ENCODE results near the gene HK1.
"Not testable (repeated sequence)": the region's sequence is repeated elsewhere in the genome, so short reads cannot be mapped to it uniquely, and the experiment has no call there.

The HK1 gene

DNA sequence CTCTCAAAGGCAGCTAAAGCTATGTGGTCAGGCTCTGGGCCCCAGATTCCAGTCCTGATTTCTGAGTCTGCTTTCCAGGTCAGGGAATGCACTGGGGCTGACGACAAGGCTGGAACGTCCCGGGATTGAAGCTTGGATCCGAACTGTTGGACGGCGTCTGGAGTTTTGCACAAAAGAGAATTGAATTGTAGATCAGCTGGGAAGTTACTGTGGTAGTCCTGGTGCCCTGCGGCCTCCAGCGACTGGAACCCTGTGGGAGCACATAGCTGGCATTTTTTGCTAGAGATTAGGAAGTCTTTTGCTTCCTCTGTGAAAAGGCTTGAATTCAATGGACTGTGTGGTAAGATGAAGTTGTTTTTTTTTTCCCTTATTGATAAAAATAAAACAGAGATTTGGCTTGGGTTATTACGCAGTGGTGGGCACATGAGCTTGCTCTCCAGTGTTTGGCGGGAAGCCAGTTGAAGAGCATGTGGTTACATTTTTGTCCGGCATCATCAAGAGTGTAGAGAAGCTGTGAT is at the start of gene HK1:
Gene HK1, plus strand, starts transcription at position 51 of the 518 bp plus-strand sequence.
- DNase-seq: no peak

DNA sequence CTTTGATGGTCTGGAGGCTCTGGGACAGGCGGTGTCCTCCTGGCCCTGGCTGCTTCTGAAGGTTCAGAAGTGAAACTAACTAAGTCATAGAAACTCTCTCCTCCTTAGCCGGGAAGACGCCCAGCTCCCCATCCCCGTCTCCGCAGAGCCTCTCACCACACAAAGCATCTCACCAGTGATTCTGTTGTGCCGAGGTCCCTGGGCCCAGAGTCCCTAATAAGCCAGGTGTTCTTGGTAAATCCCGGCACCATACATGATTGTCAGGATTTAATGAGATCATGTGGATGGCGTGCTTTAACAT is 48.7 kb upstream of the HK1 start:
- no peak for DNase-seq

DNA sequence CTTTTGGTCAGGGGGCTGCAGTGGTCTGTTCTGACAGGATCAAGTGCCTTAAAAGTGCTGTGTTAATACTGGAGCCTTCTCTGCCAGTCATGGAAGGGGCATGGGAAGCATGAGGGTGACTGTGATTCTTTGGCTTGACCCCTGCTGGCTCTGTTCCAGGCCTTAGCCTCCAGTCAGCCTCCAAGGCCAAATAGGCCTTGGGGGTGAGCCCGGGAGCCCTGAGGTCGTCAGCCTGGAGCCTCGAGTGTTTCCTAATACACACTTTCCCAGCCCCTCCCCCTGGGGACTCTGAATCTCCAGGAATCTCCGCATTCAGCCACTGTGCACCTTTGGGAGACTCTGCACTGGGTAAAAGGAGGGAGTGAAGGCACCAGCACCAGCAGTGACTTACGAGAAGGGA is 48.2 kb upstream of the HK1 start:
- DNase-seq: no peak

DNA sequence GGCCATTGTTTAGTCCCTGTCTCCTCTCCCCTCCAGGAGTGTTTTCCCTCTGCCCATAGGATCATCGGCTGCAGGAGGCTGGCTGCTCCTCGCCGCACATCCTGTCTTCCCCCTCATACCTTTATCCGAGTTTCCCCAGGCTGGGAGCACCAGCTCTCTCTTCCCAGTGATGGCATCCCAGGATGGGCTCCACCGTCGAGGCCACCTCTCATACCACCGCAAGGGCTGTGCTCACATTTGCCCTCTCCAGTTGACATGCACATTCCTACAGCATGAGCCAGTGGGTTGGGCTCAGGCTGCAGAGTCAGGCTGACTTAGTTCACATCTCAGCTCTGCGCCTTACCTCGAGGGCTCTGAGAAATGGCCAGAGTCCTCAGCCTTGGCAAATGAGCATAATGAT is 46.0 kb upstream of the HK1 start:
- DNase-seq: no peak

DNA sequence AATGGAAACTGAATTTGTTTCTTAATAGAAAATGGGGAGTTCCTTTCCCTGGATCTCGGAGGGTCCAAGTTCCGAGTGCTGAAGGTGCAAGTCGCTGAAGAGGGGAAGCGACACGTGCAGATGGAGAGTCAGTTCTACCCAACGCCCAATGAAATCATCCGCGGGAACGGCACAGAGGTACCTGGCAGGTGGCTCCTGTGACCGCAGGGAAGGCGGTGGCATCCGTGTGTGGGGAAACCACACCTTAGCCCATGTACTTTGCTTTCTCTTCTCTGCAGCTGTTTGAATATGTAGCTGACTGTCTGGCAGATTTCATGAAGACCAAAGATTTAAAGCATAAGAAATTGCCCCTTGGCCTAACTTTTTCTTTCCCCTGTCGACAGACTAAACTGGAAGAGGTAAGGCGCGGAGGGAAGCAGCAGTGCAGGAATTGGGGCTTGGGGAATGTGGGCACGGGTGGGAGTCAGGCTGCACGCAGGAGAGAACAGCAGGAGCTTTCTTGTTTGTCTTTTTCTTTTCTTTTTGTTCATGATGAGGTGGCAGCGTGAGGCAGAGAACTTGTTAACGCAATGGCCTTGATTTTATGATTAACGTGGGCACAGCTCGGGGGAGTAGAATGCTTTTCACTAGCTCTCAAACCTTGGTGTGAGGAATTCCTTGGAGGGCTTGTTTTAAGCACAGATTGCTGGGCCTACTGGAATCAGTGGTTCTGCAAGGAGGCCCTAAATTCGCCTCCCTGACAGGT is 45.4 kb upstream of the HK1 start:
- no peak for DNase-seq

DNA sequence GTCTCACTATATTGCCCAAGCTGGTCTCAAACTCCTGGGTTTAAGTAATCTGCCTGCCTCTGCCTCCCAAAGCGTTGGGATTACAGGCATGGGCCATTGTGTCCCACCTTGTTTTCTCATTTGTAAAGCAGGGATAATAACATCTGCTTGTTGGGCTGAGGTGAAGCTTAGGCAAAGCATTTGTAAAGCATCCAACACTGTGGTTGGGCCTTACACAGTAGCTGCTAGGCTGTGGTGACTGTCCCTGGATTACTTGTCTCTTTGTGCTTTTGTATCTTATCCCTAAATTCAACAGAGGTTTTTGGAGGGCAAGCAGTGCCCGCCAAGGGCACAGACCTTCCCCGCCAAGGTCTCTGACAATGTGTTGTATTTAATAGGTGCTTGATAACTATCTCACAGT is 43.8 kb upstream of the HK1 start:
- no peak for DNase-seq

DNA sequence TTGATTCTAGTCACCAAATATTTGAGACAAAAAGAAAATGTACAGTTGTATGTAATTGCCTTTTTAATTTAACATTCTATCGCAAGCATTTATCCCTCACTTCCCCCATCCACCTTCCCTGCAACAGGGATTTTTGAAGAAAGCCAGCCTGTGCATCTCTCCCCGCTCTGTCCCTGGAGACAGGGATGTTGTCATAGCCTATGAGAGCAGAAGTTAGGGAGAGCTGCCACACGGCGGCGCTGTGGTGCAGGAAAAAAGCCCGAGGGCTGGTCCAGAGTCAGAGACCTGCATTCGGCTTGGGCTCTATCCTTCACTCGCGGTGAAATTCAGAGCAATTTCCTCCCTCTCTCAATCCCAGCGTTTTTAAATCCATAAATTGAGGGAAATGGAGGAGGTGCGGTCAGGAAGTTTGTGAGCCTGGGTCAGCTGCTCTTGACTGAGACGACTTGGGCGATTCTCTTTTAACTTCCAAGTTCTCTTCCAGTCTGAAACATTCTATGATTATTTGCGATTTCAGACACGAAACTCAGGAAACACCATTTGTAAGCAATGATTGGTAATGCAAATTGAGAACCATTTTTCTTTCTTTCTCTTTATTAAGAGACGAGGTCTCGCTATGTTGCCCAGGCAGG is 40.7 kb upstream of the HK1 start:
- DNase-seq: peak; percentile 92 to 93

DNA sequence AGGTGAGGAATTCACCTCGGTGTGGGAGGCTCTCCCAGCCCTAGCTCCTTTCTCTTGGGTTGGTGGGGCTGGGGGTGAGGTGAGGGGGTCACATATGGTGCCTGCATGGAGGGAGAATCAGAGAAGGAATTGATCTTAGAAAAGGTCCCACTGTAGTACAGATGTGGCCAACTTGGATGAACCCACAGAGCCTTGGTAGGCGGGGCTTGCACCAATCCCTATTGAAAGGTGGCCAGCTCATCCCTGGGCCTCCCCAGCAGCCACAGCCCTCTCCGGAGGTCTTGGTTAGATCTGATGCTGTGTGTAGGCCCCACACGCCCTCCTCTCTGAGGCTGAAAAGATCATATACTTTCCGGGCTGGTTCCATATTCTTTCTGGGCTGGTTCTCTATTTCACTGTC is 39.2 kb upstream of the HK1 start:
- DNase-seq: no peak

DNA sequence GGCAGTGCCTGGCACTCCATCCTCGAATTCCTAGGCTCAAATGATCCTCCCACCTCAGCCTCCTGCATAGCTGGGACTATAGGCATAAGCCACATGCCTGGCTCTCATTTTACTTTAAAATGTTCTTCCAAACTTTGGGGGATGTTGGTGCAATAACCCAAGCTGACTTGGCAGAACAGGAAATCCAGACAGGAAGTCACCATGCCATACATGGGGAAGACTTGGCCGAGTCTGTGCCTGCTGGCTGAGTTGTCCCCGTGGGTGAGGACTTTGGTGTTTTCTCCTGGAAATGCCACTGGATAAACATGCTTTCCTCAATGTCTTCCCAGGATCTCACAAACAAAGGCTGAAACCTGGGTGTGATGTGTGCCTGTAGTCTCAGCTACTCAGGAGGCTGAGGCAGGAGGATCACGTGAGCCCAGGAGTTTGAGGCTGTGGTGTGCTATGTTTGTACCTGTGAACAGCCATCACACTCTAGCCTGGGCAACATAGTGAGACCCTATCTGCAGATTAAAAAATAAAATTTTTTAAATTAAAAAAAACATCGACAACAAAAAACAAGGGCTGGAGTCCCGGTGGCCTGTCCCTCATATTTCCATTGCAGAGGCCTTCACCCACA is 38.4 kb upstream of the HK1 start:
- DNase-seq: no peak

DNA sequence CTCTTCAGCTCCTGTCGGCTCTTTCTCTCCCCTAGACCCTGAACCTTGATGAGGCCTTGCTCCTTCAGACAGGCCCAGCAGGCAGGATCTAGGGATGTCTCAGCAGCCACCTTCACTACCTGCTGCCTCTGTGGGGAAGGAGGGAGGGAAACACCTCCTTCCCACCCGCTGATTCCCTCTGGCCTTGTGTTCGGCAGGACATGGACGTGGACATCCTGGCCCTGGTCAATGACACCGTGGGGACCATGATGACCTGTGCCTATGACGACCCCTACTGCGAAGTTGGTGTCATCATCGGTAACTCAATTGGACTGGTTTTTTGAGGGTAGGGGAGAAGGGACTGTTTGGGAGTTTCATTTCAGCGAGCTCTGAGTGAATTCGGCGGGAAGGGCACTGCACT is 37.8 kb upstream of the HK1 start:
- DNase-seq: no peak

DNA sequence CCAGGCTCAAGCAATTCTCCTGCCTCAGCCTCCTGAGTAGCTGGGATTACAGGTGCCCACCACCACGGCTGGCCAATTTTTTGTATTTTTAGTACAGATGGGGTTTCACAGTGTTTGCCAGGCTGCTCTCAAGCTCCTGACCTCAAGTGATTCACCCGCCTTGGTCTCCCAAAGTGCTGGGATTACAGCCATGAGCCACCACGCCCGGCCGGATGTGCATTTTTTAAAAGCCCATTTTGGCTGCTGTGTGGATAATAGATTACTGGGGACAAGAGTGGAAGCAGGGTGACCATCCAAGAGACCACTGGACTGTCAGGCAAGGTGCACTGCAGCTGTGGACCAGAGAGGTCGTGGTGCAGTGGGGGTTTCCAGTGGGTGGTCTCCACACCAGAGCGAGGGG is 36.7 kb upstream of the HK1 start:
- no peak for DNase-seq

DNA sequence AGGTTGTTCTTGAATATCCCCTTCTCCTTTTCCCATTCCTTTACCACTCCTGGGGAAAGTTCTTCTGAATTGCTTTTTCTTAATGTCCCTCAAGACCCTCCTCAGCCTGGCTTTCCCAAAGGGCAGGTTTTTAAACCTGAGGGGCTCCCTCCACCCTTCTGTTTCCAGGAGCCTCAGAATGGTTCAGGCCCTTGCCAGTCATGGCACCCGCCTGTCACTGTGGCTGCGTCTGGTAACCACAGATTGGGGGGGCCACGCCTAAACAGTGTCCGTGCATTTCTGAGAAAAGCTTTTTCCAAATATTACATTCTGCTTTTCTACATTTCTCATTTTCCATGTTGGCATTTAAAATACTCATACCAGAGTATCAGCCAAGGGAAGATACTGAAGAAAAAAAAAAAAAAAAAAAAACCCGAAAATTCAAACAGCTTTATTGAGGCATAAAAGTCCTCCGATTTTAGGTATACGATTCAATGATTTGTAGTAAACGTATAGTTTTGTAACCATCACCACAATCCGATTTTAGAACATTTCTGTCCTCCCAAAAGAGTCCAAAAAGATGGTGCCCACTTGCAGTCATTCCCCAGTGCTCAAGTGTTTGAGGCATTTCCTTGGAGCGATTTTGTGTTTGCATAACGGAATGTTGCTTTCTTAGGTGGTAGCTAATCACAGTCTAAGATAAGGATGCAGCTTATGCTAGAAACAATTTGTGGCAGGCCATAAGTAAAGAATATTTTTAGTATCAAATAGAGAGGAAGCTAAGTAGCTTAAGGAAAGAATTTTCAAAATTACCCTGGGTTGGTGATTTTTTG is 36.0 kb upstream of the HK1 start:
- no peak for DNase-seq

DNA sequence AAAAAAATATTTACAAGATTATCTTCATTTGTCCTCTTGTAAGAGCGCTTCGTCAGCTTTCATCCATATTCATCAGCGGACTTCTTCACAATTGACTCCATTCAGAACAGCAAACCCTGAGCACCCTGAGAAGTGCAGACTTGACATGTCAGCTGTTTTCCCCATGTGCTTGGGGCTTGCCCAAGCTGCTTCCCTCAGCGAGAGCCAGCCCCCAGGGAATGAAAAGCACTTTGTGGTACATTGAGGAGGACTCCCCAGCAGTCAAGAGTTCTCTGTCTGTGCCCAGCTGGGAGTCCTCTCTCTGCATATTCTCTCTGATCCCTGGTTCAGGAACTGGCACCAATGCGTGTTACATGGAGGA is 35.5 kb upstream of the HK1 start:
- no peak for DNase-seq

DNA sequence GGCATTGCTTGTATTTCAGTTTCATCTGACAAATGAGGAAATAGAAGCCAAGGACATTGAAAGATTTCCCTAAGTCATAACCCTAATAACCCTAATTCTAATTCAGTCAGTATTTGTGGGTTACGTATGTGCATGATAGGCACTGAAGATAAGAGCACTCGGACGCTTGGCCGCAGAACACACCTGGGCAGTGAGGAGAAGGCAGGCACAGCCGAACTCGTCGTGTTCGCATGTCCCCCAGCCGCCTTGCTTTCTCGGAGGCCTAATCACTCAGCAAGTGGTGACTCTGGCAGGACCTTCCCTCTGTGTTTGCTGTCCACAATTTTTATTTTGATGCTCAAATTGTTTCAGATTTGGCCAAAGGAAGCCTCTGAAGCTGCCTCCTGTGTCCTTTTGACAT is 34.5 kb upstream of the HK1 start:
- DNase-seq: no peak

DNA sequence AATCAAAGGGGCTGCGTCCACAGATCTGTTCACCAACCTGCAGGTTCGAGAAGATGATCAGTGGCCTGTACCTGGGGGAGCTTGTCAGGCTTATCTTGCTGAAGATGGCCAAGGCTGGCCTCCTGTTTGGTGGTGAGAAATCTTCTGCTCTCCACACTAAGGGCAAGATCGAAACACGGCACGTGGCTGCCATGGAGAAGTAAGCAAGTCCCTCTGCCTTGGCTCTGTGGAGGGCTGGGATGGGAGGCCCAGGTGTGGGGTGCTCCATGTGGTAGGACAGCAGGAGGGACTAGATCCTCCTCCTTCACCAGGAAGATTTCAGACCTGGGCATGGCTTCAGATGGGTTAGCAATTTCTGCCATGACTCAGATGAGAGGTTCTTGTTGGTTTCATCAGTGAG is 32.3 kb upstream of the HK1 start:
- DNase-seq: no peak

DNA sequence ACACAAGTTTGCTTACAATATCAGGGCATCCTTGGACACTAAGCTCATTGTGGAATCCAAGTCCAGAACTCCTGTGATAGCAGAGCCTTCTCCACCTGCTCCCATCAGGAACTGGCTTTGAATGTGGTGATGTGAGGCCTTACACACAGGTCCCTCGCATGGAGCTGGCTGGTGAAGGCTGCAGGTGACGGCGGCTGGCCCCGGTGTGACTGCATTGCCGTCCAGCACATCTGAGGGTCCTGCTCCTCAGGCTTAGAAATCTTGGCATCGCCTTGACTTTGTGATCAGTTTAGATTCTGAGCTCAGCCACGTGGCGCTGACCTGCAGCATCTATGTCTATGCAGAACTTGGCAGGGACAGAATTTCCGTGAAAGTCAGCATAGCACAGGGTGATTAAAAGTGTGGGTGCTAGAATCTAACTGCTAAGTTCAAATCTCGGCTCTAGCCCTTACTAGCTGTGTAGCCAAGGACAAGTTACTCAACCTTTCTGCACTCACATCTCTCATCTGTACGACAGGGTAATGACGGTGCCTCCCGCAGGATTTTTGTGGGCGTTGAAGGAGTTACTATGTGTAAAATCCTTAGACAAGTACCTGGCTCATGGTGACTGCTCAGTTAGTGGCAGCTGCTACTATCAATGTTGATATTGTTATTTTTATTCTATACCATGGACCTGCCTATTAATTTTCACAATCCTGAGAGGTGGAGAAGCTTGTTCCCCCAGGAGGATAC is 31.5 kb upstream of the HK1 start:
- no peak for DNase-seq

DNA sequence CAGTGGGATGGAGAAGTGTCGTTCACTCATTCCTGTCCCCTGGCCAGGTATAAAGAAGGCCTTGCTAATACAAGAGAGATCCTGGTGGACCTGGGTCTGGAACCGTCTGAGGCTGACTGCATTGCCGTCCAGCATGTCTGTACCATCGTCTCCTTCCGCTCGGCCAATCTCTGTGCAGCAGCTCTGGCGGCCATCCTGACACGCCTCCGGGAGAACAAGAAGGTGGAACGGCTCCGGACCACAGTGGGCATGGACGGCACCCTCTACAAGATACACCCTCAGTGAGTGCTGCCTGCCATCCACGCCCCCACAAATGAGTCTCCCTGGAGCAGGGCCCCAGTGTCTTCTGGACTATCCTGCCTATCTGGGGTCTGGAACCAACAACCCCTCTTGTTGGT is 31.0 kb upstream of the HK1 start:
- DNase-seq: no peak

DNA sequence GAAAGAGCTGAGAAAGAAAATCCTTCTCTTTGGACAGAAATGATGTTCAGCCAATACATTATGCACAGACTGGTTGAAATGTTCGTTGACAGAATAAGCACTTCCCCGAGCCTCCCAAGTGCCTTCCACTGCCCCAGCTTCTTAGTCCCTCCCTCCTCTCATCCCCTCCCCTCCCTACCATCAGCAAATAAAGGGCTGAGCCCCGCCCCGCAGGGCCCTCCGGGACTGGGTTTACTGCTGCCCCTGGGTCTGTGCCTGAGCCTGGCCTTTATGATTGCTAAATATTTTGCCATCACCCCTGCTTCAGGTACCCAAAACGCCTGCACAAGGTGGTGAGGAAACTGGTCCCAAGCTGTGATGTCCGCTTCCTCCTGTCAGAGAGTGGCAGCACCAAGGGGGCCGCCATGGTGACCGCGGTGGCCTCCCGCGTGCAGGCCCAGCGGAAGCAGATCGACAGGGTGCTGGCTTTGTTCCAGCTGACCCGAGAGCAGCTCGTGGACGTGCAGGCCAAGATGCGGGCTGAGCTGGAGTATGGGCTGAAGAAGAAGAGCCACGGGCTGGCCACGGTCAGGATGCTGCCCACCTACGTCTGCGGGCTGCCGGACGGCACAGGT is 30.1 kb upstream of the HK1 start:
- no peak for DNase-seq

DNA sequence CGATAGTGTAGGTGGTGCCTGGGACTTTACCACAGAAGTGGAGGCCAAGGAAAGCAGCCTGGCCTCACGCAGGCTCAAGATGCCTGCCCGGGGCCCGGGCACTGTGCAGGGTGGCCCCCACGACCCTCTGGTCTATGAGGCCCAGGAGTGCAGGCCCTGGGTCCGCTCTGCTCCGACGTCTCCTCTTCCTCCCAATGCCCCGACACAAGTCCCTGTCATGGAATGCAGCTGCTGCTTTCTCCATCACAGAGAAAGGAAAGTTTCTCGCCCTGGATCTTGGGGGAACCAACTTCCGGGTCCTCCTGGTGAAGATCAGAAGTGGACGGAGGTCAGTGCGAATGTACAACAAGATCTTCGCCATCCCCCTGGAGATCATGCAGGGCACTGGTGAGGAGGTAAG is 28.3 kb upstream of the HK1 start:
- no peak for DNase-seq

DNA sequence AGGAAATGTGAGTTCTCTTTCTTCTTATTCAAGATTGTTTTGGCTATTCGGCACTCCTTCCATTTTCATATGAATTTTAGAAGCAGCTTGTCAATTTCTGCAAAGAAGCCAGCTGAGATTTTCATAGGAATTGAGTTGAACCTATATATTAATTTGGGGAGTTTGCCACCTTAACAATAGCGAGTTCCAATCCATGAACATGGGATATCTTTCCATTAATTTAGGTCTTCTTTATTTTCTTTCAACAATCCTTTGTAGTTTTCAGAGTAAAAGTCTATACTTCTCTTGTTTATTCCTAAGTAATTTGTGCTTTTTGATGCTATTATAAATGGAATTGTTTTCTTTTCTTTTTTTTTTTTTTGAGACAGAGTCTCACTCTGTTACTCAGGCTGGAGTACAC is 26.9 kb upstream of the HK1 start:
- not testable (repeated sequence) for DNase-seq

DNA sequence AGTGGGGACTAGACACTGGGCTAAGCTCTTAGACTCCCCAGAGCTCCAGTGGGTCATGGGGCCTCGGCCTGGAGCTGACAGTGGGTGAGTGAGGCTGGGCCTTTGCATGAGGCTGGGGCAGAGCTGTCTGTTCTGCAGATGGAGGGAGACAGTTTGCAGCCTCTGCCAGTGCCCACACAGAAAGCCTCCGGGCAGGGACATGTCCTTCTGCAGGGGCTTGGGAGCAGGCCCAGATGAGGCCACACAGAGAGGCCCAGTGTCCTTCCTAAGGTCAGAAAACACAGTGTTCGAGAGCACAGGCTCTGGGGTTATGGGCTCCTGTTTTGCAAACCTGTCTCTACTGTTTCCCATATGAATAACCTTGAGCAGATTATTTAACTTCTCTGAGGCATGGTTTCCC is 25.1 kb upstream of the HK1 start:
- DNase-seq: no peak

DNA sequence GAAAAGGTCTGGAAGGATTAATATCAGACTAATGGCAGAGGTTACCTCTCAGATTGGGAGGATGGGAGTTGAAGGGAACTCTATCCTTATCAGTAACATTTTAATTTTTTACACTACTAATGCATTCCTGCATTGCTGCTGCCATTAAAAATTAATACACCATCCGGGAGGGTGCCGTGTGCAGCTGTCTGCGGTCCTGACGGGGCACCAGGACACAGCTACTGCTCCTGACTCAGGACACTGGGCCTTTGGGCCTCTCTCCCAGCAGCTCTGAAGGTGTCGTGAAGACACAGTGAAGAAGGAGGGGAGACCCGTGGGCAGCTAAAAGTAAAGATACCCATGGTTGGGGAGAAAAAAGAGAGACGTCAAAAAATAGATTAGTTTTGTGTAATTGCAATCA is 23.4 kb upstream of the HK1 start:
- DNase-seq: no peak

Data from stimulated activated CD4-positive, alpha-beta T cell treated with anti-CD3 and anti-CD28 coated beads, Interleukin-2, amount 100 ng/mL, for 24 hours (primary cell).